SK-N-SH (cell line): ENCODE results near the gene BEX3.

Source experiments
- RCOR1 ChIP-seq: fragments of 150-350 bp; IDR thresholded peaks from 2 replicates; pipeline ENCODE4 v1.6.1; 2017; ENCODE audit warnings: antibody characterized with exemption, low read length
- TF ChIP-seq, protein P1 (sequence below): IDR thresholded peaks from 2 replicates; pipeline ENCODE4 v1.4.0; 2012; ENCODE audit warnings: low read depth

DNA sequence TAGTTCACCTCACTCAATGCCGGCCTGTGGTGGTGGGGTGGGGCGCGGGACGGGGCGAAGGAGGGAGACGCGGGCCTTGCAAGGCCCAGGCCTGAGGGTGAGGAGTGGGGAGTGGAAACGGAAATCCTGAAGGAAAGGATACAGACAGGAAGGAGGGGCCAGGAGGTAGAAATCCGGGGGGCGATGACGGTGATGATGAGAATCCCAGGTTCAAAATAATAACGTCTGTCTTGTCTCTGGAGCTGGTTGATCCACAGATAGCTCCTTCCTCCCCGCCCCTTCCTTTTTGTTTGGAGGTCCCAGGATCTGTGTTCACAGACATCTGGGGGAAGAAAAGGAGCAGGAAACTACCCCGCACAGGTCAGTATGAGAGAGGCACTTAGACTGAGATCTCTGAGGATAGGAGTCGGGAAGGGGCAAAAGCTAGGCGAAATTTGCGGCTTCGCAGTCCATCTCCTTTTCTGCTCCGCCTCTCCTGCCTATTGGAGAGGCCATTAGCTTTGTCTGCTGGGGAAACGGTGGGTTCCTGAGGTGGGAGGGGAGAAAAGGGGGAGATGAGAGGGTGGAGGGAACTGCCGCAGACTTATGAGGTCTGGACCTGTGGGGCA, 45.6 kb upstream of the BEX3 start:
- TF ChIP-seq RCOR1 = no peak
- TF ChIP-seq, protein P1, sequence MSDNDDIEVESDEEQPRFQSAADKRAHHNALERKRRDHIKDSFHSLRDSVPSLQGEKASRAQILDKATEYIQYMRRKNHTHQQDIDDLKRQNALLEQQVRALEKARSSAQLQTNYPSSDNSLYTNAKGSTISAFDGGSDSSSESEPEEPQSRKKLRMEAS = no peak
